AML-193 (cell line): Measurements from ENCODE around the gene ANGPTL2.

Experiments
- DNase-seq, 2 experiments: peaks; one replicate each; lab custom pipeline; 2025; lab: John Stamatoyannopoulos, UW

Gene ANGPTL2

GRCh38 chr9:127136880-127137639 is 14.6 kb upstream of the ANGPTL2 start:
- no peak for DNase-seq

GRCh38 chr9:127136081-127136879 is 13.8 kb upstream of the ANGPTL2 start:
- DNase-seq: no peak

- DNase-seq: no peak
Observed at GRCh38 chr9:127135056-127135745, 12.8 kb upstream of the ANGPTL2 start.

GRCh38 chr9:127133739-127134167 is 11.3 kb upstream of the ANGPTL2 start:
- DNase-seq: no peak

- DNase-seq: no peak
Observed at GRCh38 chr9:127132921-127133647, 10.6 kb upstream of the ANGPTL2 start.

GRCh38 chr9:127132375-127132774 is 9.9 kb upstream of the ANGPTL2 start:
- DNase-seq: no peak

- no peak for DNase-seq
Observed at GRCh38 chr9:127131871-127132270, 9.4 kb upstream of the ANGPTL2 start.

- DNase-seq: peak; percentile 90 to 93
Observed at GRCh38 chr9:127130661-127131538, 8.5 kb upstream of the ANGPTL2 start.

GRCh38 chr9:127130235-127130634 is 7.8 kb upstream of the ANGPTL2 start:
- DNase-seq: no peak

GRCh38 chr9:127129718-127130085 is 7.3 kb upstream of the ANGPTL2 start:
- DNase-seq: no peak

- DNase-seq: no peak
Observed at GRCh38 chr9:127129073-127129717, 6.8 kb upstream of the ANGPTL2 start.

GRCh38 chr9:127128341-127129072 is 6.1 kb upstream of the ANGPTL2 start:
- no peak for DNase-seq

GRCh38 chr9:127126971-127127370 is 4.5 kb upstream of the ANGPTL2 start:
- DNase-seq: no peak

- DNase-seq: no peak
Observed at GRCh38 chr9:127124792-127125191, 2.4 kb upstream of the ANGPTL2 start.

GRCh38 chr9:127124111-127124531 is 1.7 kb upstream of the ANGPTL2 start:
- DNase-seq: no peak

GRCh38 chr9:127123064-127123890 is 842 bp upstream of the ANGPTL2 start:
- no peak for DNase-seq

GRCh38 chr9:127121628-127122175 is 733 bp downstream of the ANGPTL2 start:
- DNase-seq: no peak

GRCh38 chr9:127119320-127119709 is 3.1 kb downstream of the ANGPTL2 start:
- no peak for DNase-seq
